IPS-NIHi7 (cell line): ENCODE results near the gene STOX1.
"Not testable (repeated sequence)": the region's sequence is repeated elsewhere in the genome, so short reads cannot be mapped to it uniquely, and the experiment has no call there.

Source experiments
- DNase-seq: peaks from one replicate; pipeline ENCODE4 v3.0.0; 2012; ENCODE audit warnings: mixed read lengths; ENCODE audit errors: extremely low spot score

Gene STOX1, protein sequence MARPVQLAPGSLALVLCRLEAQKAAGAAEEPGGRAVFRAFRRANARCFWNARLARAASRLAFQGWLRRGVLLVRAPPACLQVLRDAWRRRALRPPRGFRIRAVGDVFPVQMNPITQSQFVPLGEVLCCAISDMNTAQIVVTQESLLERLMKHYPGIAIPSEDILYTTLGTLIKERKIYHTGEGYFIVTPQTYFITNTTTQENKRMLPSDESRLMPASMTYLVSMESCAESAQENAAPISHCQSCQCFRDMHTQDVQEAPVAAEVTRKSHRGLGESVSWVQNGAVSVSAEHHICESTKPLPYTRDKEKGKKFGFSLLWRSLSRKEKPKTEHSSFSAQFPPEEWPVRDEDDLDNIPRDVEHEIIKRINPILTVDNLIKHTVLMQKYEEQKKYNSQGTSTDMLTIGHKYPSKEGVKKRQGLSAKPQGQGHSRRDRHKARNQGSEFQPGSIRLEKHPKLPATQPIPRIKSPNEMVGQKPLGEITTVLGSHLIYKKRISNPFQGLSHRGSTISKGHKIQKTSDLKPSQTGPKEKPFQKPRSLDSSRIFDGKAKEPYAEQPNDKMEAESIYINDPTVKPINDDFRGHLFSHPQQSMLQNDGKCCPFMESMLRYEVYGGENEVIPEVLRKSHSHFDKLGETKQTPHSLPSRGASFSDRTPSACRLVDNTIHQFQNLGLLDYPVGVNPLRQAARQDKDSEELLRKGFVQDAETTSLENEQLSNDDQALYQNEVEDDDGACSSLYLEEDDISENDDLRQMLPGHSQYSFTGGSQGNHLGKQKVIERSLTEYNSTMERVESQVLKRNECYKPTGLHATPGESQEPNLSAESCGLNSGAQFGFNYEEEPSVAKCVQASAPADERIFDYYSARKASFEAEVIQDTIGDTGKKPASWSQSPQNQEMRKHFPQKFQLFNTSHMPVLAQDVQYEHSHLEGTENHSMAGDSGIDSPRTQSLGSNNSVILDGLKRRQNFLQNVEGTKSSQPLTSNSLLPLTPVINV

DNA sequence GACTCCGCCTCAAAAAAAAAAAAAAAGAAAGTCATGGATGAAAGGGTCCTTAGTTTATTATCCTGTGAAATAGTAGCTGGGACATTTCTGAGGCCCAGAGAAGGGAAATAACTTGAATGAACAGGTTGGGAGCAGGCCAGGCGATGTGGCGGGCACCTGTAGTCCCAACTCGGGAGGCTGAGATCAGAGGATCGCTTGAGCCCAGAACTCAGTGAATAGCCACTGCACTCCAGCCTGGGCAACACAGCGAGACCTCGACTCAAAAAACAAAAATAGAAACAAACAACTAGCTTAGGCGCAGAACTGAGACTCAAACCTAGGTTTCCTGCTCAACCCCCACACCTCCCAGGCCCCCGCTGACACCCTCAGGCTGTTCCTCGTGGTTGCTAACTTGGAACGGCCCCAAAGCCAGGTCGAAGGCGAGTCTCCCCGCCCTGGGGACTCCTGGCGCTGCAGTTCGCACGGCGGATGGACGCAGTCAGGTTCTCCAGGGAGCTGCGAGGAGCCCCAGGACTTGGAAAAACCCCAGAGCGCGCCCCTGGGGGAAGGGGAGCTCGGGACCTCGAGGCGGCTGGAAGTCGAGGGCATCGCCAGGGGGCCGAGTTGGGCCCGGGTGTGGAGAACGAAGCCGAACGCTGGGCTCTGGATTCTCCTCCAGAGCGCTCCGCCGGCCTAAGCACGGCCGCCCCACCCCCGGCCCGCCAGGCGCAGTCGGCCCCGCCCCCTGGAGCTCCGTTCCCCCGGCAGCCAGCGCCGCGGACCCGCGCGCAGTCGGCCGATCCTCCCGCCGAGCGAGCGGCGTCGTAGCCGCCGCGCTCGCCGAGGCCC lies at the start of gene STOX1:
STOX1 (plus strand) TSS at position 768 of the 828 bp plus-strand sequence. CDS start 93 bp downstream, outside the sequence.
- peak; percentile 90 for DNase-seq

DNA sequence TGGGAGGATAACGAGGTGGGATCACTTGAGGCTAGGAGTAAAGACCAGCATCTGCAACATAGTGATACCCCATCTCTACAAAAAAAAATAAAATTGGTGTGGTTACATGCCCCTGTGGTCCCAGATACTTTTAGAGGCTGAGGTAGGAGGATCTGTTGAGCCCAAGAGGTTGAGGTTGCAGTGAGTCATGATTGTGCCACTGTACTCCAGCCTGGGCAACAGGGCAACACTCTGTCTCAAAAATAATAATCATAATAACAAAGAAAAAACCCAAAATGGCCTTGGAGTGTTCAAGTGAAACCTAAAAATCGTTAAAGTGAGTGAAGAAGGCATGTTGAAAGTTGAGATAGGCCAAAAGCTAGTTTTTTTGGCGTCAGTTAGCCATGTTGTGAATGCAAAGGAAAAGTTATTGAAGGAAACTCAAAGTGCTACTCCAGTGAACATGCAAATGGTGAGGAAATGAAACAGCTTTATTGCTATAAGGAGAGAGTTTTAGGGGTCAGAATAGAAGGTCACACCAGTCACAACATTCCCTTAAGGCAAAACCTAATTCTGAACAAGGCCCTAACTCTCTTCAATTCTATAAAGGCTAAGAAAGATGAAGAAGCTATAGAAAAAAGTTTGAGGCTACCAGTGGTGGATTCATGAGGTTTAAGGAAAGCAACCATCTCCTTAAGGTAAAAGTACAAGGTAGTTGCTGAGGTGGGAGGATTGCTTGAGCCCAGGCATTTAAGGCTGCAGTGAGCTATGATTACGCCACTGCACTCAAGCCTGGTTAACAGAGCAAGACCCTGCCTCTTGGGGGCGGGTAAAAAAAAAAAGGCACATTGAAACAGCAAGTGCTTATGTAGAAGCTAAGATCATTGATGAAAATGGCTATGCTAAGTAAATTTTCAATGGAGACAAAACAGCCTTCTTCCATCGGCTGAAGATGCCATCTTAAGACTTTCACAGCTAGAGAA lies 45.4 kb upstream of the STOX1 start:
- DNase-seq: no peak

DNA sequence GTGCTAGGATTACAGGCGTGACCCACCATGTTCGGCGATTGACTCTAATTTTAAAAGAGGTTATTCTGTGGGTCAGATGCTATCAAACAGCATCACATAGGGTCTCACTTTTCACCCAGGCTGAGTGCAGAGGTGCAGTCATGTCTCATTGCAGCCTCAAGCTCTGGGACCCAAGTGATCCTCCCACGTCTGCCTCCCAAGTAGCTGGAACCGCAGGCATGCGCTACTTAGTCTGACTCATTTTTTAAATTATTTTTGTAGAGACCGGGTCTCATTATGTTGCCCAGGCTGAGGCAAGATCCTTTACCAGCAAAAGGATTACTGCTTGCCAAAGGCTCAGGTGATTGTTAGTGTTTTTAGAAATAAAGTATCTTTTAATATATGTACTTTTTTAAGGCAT lies 42.9 kb upstream of the STOX1 start:
- no peak for DNase-seq

DNA sequence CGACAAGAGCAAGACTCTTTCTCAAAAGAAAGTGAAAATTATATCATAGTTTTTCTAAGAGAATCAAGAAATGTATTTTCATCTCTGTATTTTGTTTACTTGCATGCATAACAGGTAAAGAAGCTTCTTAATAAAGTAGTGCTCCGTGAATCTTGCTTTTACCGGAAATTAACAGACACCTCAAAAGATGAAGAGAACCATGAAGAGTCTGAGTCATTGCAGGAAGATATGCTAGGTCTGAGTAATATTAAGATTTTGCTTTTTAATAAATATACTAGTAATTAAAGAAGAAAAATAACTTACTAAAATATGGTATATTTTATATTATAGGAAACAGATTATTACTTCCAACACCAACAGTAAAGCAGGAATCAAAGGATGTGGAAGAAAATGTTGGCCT lies 39.5 kb upstream of the STOX1 start:
- no peak for DNase-seq

DNA sequence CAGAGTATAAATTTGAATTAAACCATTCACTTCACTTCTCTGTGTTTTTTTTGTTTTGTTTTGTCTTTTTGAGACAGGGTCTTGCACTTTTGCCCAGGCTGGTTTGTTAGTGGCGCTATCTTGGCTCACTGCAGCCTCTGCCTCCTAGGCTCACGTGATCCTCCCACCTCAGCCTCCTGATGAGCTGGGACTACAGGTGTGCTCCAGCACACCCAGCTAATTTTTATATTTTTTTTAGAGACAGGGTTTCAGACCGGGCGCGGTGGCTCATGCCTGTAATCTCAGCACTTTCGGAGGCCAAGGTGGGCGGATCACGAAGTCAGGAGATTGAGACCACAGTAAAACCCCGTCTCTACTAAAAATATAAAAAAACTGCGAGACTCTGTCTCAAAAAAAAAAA lies 36.9 kb upstream of the STOX1 start:
- no peak for DNase-seq

DNA sequence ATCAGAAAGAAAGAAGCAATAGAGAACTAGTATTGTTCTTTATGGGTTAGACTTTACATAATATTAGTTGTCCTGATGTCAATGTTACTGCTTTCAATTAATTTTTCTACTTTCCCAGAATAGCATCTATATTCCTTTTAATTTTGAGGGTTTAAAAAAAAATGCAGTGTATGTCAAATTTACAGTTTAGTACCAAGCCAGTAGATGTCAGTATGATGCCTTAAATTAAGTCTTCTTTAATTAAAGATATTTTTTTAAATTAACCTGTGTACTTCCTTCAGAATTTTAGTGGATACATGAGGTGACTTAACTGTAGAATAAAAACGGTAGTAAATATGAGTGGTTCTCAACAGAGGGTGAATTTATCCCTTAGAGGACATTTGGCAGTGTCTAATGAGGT lies 35.2 kb upstream of the STOX1 start:
- DNase-seq: no peak

DNA sequence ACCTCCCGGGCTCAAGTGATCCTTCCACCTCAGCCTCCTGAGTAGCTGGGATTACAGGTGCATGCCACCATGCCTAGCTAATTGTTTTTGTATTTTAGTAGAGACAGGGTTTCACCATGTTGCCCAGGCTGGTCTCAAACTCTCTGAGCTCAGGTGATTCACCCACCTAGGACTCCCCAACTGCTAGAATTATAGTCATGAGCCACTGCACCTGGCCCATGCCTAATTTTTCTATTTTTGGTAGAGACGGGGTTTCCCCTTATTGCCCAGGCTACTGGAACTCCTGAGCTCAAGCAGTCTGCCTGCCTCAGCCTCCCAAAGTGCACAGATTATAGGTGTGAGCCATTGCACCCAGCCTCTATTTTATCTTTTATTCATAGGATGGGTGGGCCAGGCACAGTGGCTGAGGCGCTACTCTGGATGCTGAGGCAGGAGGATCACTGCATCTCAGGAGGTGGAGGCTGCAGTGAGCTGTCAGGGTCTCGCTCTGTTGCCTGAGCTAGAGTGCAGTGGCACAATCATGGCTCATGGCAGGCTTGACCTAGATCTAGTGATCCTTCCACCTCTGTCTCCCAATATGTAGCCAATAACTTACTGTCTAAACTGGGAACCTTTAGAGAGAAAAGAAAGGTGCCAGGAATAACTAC lies 31.3 kb upstream of the STOX1 start:
- DNase-seq: no peak

DNA sequence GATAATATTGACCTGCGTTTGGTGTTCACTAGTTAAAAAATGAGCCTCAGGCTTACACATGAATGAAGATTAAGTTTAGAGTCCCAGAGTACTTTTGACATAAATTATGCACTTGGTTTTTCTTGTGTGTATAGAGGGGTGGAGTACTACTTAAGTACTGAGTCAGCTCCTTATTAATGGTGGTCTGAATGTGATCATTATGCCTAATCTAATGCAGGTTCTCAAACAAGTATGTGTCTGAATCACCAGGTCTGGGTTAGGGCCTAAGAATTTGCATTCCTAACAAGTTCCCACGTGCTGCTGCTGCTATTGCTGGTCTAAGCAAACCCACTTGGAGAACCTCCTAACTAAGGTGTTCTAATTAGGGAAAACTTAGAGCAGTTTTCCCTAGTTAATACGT lies 30.7 kb upstream of the STOX1 start:
- no peak for DNase-seq

DNA sequence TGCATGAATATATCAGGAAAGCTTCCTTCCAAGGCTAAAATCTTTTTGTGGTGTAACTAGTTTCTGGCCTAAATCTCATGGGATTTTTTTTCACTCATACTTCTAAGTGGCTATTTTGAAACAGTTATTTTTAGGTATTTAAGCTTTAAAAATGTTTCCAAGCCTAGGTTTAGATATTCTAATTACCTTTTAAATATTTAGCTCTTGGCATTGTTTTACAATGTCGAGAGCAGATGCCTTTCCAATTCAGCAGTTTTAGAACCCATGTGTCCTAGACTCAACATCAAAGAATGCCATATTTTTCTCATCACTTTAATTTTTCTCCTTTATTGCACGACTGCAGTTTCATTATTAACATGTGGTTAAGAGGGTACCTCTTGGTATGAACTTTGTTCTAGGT lies 27.1 kb upstream of the STOX1 start:
- no peak for DNase-seq

DNA sequence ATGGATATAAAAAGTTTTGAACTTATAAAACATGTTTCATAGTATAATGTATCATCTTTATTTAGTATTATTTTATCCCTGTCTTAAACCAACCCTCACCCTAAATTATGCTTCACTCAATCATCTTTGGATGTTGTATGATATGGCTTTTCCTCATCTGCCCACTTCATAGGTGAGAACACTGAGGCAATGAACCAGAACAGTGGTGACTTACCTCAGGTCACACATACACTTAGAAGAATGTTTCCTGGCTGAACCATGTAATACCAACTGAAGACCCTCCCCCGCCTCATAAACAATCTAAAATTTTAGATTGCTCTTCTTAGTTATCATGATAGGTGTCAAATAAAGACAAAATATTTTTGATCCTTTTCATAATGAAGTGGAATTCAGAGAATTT lies 22.6 kb upstream of the STOX1 start:
- DNase-seq: no peak

DNA sequence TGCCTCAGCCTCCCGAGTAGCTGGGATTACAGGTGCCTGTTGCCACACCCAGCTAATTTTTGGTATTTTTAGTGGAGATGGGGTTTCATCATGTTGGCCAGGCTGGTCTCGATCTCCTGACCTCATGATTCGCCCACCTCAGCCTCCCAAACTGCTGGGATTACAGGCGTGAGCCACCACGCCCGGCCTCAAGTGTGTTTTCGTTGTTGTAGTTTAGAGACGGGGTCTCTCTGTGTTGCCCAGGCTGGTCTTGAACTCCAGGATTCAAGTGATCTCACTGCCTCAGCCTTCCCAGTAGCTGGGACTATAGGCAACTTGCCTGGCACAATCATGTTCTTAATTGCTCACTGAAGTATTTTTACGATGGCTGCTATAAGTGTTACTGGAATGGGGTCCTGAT lies 16.5 kb upstream of the STOX1 start:
- DNase-seq: not testable (repeated sequence)

DNA sequence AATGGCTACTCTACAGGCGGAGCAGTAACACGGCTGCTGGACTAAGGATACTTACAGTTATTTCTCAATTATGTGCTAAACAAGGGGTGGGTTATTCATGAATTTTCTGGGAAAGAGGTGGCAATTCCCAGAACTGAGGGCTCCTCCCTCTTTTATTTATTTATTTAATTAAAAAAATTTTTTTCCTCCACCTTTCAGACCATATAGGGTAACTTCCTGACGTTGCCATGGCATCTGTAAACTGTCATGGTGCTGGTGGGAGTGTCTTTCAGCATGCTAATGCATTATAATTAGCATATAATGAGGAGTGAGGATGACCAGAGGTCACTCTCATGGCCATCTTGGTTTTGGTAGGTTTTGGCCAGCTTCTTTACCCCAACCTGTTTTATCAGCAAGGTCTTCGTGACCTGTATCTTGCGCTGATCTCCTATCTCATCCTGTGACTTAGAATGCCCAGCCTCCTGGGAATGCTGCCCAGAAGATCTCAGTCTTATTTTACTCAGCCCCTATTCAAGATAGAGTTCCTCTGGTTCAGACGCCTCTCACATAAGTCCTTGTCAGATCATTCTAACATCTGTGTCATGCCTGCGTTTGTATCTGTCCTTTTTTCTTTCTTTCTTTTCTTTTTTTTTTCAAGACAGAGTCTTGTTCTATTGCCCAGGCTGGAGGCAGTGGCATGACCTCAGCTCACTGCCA lies 15.9 kb upstream of the STOX1 start:
- no peak for DNase-seq

DNA sequence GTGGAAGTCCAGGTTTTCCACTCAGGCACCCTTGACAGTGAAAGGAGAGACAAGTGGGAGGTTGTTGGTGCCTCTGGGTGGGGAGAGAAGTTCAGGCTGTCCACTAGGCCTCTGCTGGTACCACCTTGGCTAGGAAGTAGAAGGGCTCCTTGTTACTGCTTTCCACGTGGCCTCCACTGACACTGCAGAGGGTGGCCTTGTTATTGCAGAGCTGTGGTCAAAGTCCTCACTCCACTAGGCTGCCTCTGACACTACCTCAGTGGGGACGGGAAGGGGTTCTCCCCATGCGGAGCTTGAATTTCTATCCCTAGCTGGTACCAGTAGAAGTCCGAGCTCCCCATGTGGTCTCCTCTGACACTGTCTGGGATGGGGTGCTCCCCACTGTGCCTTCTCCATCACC lies 14.9 kb upstream of the STOX1 start:
- DNase-seq: no peak

DNA sequence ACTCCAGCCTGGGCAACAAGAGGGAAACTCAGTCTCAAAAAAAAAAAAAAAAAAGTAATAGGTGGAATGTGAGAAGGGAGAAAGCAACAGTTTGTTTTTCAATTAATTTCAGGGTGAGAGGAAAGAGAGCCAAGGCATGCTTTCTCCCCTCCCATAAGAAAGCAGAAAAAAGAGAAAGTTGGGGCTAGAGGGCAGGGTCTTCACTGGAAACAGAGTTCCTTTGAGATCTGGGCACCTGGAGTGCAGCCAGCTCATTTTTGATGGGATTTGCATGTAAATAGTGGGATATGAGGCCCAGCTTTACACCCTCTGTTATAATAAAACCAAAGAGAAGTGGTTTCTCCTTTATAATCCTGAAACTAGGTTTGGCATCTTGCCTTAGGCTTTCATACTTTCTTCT lies 13.8 kb upstream of the STOX1 start:
- DNase-seq: no peak

DNA sequence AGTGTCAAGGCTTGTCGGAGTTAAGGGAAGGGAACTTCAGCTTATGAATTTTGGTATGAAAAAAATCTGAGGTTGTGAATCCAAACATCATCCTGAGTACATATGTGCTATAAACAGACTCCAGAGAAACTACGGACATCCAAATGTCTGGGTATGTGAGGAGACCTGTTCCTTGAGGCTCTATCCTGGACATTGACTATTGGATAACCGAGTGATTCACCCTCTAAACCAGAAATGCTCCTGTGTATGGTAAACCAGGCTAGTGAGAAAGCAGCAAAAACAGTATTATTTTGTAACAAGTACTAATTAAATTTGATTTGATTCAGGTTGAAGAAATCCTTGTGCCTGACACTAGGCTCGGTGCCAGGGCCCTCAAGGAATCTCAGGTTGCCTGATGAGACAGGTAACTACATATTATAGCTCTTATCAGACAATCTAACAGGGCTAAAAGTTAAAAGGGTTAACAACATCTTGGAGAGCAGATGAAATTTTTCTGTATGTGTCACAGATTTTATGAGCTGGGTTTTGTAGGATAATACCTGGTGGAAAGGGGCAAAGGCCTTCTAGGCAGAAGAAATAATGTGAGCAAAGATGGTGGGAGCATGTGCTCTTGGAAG lies 10.4 kb upstream of the STOX1 start:
- DNase-seq: no peak

DNA sequence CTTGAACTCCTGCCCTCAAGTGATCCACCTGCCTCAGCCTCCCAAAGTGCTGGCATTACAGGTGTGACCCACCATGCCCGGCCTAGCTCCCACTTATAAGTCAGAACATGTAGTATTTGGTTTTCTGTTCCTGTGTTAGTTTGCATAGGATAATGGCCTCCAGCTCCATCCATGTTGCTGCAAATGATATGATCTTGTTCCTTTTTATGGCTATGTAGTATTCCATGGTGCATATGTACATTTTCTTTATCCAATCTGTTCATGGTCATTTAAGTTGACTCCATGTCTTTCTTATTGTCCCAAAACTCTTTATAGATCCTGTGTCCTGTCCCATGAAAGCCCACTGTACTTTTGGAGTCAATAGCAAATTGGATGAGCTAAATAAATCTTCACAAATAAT lies 7.0 kb upstream of the STOX1 start:
- not testable (repeated sequence) for DNase-seq

DNA sequence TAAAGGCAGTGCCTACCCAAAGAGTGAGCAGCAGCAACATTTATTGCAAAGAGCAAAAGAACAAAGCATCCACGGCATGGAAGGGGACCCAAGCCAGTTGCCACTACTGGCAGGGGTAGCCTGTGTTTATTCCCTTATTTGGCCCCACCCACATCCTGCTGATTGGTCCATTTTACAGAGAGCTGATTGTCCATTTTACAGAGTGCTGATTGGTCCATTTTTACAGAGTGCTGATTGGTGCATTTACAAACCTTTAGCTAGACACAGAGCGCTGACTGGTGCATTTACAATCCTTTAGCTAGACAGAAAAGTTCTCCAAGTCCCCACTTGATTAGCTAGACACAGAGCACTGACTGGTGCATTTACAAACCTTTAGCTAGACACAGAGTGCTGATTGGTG lies 4.7 kb upstream of the STOX1 start:
- DNase-seq: not testable (repeated sequence)

DNA sequence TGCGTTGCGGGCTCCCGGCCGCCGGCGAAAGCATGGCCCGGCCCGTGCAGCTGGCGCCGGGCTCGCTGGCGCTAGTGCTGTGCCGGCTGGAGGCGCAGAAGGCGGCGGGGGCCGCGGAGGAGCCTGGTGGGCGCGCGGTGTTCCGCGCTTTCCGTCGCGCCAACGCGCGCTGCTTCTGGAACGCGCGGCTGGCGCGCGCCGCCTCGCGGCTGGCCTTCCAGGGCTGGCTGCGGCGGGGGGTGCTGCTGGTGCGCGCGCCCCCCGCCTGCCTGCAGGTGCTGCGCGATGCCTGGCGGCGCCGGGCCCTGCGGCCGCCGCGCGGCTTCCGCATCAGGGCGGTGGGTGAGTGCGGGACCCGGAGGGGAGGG lies 245 bp downstream of the STOX1 start:
- DNase-seq: not testable (repeated sequence)

DNA sequence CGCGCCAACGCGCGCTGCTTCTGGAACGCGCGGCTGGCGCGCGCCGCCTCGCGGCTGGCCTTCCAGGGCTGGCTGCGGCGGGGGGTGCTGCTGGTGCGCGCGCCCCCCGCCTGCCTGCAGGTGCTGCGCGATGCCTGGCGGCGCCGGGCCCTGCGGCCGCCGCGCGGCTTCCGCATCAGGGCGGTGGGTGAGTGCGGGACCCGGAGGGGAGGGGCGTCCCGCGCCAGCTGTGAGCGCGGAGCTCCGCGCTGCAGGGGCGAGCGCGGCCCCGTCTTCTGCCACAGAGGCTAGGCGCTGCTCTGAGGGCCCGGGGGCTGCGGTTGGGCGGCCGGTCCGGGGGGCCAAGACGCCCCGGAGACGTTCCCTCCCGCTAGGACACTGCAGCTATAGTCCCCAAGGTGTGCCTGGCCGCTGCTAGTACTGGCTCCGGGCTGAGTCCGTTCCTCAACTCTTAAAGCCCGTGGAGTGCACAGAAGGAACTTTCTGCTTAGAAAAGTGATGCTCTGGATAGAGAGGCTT lies 811 bp downstream of the STOX1 start:
- DNase-seq: not testable (repeated sequence)
